Stimulated activated naive CD8-positive, alpha-beta T cell treated with anti-CD3 and anti-CD28 coated beads, Interleukin-15, Interleukin-2, amounts not matched to agents 100 ng/mL and 50 ng/mL, for 24 hours (primary cell): Measurements from ENCODE around the gene CALML4.
"Not testable (repeated sequence)": the region's sequence is repeated elsewhere in the genome, so short reads cannot be mapped to it uniquely, and the experiment has no call there.

Source experiments
- H3K27ac Mint-ChIP-seq: one replicate; pipeline ENCODE4 v1.8.0; 2021; ENCODE audit warnings: mild to moderate bottlenecking, mixed read lengths
- H3K27me3 Mint-ChIP-seq: one replicate; pipeline ENCODE4 v1.8.0; 2021; ENCODE audit warnings: mixed read lengths
- H3K36me3 Mint-ChIP-seq: one replicate; pipeline ENCODE4 v1.8.0; 2021; ENCODE audit warnings: low read depth, mixed read lengths
- H3K4me1 Mint-ChIP-seq: one replicate; pipeline ENCODE4 v1.8.0; 2021; ENCODE audit warnings: low read depth, mixed read lengths
- H3K4me3 Mint-ChIP-seq: one replicate; pipeline ENCODE4 v1.8.0; 2021; ENCODE audit warnings: mild to moderate bottlenecking, mixed read lengths
- H3K9me3 Mint-ChIP-seq: one replicate; pipeline ENCODE4 v1.8.0; 2021; ENCODE audit warnings: mixed read lengths

Gene CALML4

DNA sequence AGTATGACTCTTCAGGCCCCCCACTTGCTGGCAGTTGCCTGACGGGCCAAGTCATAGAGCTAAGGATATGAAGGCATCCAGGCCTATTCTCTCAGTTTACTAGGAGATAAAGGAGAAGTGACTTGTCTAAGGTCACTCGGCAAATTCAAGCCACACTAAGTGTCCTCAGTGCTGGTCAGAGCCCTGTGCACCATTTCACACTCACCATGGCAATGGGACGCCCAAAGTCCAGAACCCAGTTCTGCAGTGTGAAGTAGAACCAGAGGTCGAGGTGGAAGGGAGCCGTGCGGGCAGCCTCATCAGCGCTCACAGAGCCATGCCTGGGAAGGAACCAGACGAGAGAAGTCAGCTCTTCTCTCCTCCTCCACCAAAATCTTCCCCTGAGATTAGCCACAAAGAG is 13.2 kb upstream of the CALML4 start:
- Mint-ChIP-seq H3K9me3 (no peaks in the 10 kb centered on the region), H3K4me1 (peaks cover 3% of the 10 kb centered on the region), H3K27me3 (no peaks in the 10 kb centered on the region), H3K27ac (no peak overlapping the region), H3K36me3 (peaks cover 58% of the 10 kb centered on the region), H3K4me3 (no peak overlapping the region)

DNA sequence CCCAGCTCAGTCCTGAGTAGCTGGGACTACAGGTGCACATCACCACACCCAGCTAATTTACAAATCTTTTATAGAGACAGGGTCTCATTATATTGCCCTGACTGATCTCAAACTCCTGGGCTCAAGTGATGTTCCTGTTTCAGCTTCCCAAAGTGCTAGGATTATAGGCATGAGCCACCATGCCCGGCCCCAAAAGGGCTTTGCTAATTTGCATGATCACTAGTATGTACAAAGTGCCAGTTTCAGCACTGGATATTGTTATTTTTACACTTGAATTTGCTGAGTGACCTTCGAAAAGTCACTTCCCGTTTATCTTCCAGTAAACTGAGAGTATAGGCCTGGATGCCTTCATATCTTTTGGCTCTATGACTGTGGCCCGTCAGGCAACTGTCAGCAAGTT is 12.2 kb upstream of the CALML4 start:
- Mint-ChIP-seq H3K36me3 (peaks cover 52% of the 10 kb centered on the region), H3K9me3 (no peaks in the 10 kb centered on the region), H3K4me3 (no peak overlapping the region), H3K27ac (no peak overlapping the region), H3K4me1 (no peaks in the 10 kb centered on the region), H3K27me3 (no peaks in the 10 kb centered on the region)

DNA sequence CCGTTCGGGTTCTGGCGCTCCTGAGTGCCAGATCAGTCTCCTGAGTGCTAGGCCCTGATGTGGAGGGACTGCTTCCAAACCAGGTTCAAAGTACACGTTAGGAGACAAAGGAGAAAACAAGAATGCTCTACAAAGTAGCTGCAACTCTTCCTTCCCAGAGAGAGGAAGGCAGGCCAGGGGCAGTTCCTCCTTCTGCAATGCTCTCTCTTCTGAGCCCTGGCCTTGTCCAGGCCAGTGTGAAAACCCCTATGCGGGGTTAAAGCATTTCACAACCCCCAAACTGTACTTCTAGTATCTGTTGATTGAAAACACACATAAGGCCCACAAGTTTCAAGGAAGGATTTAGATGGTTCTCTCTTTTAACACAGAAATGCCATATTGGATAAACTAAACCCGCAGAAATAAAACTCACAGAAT is 9.7 kb upstream of the CALML4 start:
- Mint-ChIP-seq H3K27ac (no peak overlapping the region), H3K27me3 (no peaks in the 10 kb centered on the region), H3K4me1 (peaks cover 4% of the 10 kb centered on the region), H3K9me3 (no peaks in the 10 kb centered on the region), H3K36me3 (peaks cover 41% of the 10 kb centered on the region), H3K4me3 (no peak overlapping the region)

DNA sequence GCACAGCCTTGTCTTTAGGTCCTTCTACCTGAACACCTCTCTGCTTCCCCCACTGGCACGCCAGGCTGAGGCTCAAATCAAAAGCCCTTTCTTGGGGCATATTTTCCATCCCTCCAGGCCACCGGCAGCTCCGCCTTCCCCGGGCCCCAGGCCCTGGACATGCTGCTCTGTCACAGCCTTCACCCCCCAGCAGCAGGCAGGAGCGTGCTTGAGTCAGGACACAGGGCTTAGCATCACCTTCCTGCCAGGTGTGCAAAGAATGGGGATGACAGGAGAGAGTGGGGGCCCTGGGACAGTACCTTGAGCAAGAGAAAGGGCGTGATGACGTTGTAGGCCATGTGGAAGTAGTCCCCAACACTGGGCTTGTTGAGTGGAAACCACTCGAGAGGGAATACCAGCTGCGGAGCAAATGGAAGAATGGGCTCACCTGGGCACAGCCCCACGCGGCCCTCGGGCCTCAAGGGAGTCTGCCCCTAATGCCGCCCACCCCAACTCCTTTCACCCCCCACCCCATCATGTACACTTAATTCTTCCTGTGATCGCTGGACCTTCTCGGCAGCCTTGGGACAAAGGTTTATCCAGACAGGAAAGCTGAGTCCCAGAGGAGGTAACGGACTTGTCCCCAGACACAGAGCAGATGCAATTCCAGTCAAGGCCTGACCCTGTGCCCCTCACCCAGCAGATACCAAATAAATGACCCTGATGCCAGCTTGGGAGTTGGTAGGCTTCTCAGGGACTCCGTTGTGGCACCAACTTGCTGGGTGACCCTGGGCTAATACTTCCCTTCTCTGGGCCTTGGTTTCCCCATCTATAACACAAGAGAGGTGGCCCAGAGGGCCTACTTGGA is 9.1 kb upstream of the CALML4 start:
- Mint-ChIP-seq H3K4me3 (no peak overlapping the region), H3K27me3 (no peaks in the 10 kb centered on the region), H3K4me1 (peaks cover 10% of the 10 kb centered on the region), H3K27ac (no peak overlapping the region), H3K36me3 (peaks cover 44% of the 10 kb centered on the region), H3K9me3 (no peaks in the 10 kb centered on the region)

DNA sequence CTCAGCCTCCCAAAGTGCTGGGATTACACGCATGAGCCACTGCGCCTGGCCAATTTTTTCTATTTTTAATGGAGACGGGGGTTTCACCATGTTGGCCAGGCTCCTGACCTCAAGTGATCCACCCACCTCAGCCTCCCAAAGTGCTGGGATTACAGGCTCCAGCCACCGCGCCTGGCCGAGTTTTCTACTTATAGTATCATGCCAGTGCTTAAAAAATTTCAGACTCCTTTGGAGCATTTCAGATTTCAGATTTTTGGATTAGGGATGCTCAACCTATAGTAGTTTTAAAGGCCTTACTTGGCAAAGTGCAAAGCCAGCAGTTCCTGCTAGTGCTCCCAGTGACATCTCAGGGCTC is 8.3 kb upstream of the CALML4 start:
- H3K9me3 Mint-ChIP-seq, H3K4me3 Mint-ChIP-seq, H3K27me3 Mint-ChIP-seq, H3K27ac Mint-ChIP-seq: not testable (repeated sequence)
- H3K36me3 Mint-ChIP-seq = peaks cover 38% of the 10 kb centered on the region
- peaks cover 18% of the 10 kb centered on the region for H3K4me1 Mint-ChIP-seq

DNA sequence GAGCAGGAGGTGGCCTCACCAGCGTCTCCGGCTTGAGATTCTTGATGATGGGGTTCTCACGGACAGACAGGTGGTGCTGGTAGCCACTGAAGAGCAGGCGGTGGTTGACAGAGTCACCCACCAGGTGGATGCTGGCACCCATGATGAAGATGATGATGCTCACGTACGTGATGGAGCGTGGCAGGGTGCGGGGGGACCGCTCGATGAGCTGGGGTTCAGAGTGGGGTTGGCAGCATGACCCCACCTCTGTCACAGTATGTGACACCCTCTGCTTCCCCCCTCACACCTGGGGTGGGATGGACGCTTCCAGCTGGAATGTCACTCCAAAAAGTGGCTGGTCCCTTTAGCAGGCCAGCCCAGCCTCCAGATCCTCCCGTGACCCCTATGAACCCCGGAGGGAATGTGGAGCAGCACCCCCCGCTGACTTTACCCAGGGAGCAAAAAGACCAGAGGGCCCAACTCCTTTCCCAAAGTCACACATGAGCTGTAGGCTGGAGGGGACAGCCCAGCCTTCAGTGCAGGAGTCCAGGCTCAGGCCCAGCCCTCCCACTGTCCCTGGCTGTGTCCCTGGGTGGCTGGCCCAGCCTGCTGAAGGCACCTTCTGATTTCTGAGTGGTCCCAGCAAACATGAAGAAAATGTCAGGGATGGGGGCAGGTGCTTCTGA is 6.7 kb upstream of the CALML4 start:
- Mint-ChIP-seq H3K27me3 (no peaks in the 10 kb centered on the region), H3K4me1 (peaks cover 21% of the 10 kb centered on the region), H3K27ac (no peak overlapping the region), H3K36me3 (peaks cover 31% of the 10 kb centered on the region), H3K4me3 (no peak overlapping the region), H3K9me3 (no peaks in the 10 kb centered on the region)

DNA sequence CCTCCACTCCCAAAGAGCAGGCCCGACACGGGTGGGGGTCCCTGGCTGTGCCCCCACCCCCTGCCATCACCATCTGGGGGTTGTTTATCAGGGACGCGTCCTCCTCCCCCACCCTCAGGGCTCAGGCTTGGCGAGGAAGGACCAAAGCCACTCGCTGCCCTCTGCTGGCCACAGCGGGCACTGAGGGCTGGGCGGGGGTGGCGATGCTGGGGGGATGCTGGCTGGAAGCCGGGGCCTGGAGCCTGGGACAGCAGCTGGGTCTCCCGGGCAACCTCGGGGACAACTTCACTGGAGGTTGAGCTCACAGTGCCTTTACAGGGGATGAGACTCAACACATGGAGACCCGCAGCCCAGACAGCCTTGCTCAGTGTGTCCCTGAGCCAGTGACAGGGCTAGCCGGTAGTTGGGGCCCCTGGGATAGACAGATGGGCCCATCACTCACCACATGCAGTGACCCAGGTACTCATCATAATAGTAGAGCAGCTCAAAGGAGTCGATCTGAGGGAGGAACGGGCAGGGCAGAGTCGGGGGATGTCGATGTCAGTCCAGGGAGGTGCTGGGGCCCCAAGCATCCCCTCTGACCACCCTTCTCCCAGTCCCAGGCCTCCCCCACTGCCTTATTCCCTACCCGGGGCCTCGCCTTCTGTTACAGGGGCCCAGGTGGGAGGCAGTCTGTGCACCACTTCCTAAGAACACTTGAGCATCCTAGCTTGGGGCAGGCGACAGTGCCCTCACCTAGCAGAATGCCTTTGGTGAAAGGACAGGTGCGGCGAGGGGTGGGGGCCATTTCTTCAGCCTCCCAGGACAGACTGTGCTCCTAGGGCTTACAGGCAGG is 5.9 kb upstream of the CALML4 start:
- Mint-ChIP-seq H3K4me1 (peaks cover 21% of the 10 kb centered on the region), H3K4me3 (no peak overlapping the region), H3K27me3 (no peaks in the 10 kb centered on the region), H3K36me3 (peaks cover 23% of the 10 kb centered on the region), H3K9me3 (no peaks in the 10 kb centered on the region), H3K27ac (no peak overlapping the region)

DNA sequence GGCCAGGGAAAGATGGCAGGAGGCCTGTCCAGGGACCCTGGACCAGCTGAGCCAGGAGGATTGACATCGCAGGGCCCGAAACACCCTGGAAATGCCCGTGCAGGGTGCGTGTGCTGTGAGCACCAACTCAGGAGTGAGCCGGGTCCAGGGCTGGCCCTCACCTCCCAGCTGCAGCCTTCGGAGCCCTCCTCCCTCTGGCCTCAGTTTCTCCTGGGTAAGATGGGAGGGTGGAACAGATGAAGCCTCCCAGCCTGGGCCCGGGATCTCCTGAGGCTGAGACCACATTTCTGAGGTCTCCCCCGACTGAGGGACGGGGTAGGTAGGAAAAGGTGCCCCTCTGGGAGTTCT is 5.3 kb upstream of the CALML4 start:
- Mint-ChIP-seq H3K27me3 (no peaks in the 10 kb centered on the region), H3K27ac (no peak overlapping the region), H3K9me3 (no peaks in the 10 kb centered on the region), H3K4me1 (peaks cover 21% of the 10 kb centered on the region), H3K4me3 (no peak overlapping the region), H3K36me3 (peaks cover 19% of the 10 kb centered on the region)

DNA sequence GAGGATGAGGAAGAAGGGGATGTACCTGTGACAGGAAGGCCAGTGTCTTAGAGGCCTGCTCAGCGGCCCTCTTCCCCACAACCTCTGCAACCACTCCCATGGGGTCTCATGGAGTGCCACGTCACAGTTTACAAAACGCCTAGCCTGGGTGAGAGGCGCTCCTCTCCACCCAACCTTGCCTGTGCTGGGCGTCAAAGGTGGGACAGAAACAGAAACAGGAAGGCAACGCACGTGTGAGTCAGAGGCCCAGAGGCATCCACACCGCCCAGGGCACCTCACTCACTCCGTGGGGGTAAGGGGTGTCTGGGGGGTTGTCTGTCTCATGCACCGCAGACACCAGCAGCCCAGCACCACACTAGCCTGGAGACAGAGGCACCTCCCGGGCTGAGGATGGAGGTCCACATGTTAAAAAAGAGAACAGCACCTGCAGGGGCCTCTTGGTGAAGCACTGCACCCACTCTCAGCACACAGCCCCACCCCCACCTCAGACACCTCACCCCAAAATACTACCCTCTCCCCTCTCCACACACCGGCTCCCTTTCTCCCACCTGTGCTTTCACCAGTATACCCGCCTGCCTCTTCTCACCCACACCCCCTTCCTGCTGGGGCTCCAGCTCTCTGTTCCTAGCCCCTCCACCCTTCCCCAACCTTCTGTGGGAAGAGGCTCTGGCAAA is 4.7 kb upstream of the CALML4 start:
- Mint-ChIP-seq H3K4me1 (peaks cover 21% of the 10 kb centered on the region), H3K27ac (peak overlapping the region; percentile 50), H3K27me3 (no peaks in the 10 kb centered on the region), H3K9me3 (no peaks in the 10 kb centered on the region), H3K4me3 (no peak overlapping the region), H3K36me3 (peaks cover 13% of the 10 kb centered on the region)

DNA sequence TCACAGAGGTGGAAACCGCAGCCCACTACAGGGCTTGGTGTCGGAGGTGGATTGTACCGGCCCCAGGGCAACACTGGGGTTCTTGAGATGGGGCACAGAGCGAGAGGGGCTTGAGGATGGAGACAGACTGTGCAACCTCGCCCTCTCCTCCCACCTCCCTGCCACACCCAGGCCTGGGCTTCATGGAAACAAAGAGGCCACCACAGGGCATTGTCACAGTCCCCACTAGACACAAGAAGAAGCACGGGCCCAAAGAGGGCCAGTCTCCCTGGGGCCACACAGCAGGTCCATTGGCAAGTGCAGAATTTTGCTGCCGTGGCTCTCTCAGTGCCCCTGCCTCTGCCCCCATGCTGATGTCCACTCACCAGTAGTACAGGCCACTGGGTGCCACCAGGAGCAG is 4.1 kb upstream of the CALML4 start:
- Mint-ChIP-seq H3K36me3 (peaks cover 12% of the 10 kb centered on the region), H3K4me3 (no peak overlapping the region), H3K27me3 (no peaks in the 10 kb centered on the region), H3K27ac (no peak overlapping the region), H3K4me1 (peaks cover 21% of the 10 kb centered on the region), H3K9me3 (no peaks in the 10 kb centered on the region)

DNA sequence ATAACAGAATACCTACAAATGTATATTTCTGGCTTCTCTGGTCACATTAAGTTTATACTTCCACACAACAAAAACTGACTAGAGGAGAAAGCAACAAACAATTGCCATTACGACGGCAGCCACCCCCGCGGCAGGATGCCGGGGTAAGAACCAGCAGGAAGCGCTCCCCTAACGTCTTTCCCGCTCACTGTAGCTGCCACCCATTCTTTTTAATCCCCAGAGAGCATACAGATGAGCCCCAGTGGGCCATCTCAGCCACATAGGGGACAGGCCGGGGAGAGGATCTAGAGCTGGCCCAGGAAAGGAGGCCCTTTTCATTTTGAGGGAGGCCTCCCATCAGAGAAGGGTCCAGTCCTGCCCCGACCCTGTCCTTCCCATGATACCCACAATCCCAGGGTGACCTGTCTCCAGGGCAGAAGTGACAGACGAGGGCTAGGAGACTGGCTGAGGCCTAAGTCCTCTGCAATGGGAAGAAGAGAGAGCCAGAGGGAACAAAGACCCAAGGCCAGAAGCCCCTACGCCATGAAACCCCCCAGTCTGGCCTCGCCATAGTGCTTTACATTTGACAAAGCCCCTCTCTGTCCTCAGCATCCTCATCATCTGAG is 3.6 kb upstream of the CALML4 start:
- H3K27me3 Mint-ChIP-seq = no peaks in the 10 kb centered on the region
- peaks cover 12% of the 10 kb centered on the region for H3K36me3 Mint-ChIP-seq
- H3K27ac Mint-ChIP-seq = no peak overlapping the region
- peaks cover 21% of the 10 kb centered on the region for H3K4me1 Mint-ChIP-seq
- no peaks in the 10 kb centered on the region for H3K9me3 Mint-ChIP-seq
- H3K4me3 Mint-ChIP-seq = no peak overlapping the region

DNA sequence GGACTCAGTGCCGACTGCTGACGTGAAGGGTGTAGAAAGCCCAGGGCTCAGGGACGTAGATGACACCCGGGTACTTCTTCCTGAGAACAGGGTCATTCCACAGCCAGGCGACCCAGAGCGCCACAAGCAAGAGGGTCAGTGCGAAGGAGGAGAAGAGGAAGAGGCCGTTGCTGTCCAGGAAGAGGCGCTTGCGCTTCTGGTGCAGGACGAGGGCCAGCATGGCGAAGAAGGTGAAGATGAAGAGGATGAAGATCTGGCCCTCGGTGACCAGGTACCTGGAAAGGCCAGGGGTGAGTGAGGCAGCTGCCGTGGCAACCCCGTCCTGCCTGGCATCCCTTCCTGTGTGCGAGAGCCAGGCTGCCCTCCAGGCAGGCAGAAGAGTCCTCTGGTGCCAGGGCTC is 3.0 kb upstream of the CALML4 start:
- H3K4me3 Mint-ChIP-seq = no peak overlapping the region
- H3K36me3 Mint-ChIP-seq = peaks cover 12% of the 10 kb centered on the region
- H3K4me1 Mint-ChIP-seq = peaks cover 21% of the 10 kb centered on the region
- no peaks in the 10 kb centered on the region for H3K9me3 Mint-ChIP-seq
- no peaks in the 10 kb centered on the region for H3K27me3 Mint-ChIP-seq
- no peak overlapping the region for H3K27ac Mint-ChIP-seq

DNA sequence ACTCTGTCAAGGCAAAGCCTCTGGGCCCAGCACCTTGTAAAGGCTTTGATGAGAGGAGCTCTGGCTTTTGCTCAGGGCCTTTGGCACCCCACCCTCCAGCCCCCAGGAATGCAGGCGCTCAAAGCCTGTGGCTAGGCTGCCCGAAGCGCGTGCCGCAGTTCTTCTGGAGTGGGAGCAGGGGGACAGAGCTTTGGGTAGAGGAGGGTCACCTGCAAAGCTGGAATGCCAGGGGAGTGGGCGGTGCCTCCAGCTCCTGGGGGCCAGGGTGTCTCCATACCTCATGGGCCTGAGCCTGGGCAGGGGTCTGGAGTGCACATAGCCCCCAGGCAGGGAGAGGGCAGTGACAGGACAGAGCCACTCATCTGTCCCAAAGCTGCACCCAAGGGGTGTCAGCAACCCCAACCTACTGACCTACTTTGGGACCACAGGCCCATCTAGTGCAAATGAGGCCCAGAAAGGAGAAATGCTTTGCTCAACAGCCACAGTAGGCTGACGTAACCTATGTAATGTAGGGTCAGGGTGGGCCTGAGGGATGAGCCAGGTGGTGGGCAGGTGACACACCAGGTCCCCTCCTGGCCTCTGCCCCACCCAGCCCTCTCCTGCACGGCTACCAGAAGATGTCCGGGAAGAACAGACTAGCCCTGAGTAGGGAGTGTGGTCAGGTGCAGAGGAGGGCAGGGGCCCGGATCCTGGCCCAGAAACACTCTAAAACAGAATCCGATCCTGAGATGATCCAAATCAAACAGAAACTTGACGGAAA is 2.2 kb upstream of the CALML4 start:
- H3K9me3 Mint-ChIP-seq = no peaks in the 10 kb centered on the region
- H3K36me3 Mint-ChIP-seq = peaks cover 12% of the 10 kb centered on the region
- no peak overlapping the region for H3K27ac Mint-ChIP-seq
- H3K27me3 Mint-ChIP-seq = no peaks in the 10 kb centered on the region
- H3K4me3 Mint-ChIP-seq = no peak overlapping the region
- peaks cover 21% of the 10 kb centered on the region for H3K4me1 Mint-ChIP-seq

DNA sequence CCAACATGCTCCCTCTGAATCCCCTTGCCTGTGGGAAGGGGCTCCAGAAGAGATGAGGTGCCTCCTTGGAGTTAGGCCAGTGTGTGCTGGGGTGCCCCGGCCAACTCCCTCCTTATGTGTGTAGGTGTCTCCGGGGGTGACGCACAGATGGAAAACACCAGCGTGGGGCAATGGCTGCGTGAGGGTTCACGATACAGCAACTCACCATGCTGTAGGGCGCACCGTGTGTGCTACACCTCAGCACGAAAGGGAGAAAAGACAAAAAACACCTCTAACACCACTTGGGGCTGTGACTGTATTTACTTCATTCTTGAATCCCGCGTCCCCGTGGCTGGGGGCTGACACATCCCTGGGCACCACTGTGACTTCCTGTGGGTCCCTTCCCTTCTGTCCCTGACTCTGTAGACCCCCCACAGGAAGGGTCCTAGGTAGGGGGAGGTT is 1.6 kb upstream of the CALML4 start:
- Mint-ChIP-seq H3K27me3 (no peaks in the 10 kb centered on the region), H3K36me3 (peaks cover 12% of the 10 kb centered on the region), H3K27ac (no peak overlapping the region), H3K9me3 (no peaks in the 10 kb centered on the region), H3K4me3 (no peak overlapping the region), H3K4me1 (peaks cover 21% of the 10 kb centered on the region)
